Panc1 (cell line): ENCODE data around the gene ERFL. TPM values are rescaled to one million over a fixed set of nuclear protein-coding genes. Genes with fewer than 3 reads are reported as not detected.

Source experiments
- ATAC-seq: fragments of 200-7000 bp; cut with Tn5 transposase; 2 replicates; pipeline ENCODE4 v1.9.1; 2020; ENCODE audit warnings: mild to moderate bottlenecking, moderate library complexity
- BruUV-seq: library from RNA; stranded (reverse); fragments of 400-500 nt; replicated peaks from 2 replicates; lab custom pipeline; 2021; lab: Mats Ljungman, UMichigan
- CTCF ChIA-PET: fragments of 300-600 bp; sonication (Branson Sonifier 250); formaldehyde crosslinking; loops from one replicate; lab custom pipeline; 2022; ENCODE audit warnings: antibody characterized with exemption; lab: Charles Lee
- POLR2A ChIA-PET: fragments of 300-600 bp; sonication (Branson Sonifier 250); formaldehyde crosslinking; loops from one replicate; lab custom pipeline; 2022; ENCODE audit warnings: antibody characterized with exemption; lab: Charles Lee
- DNase-seq: peaks from one replicate; pipeline ENCODE4 v3.0.0-alpha.2; 2010; ENCODE audit warnings: low read depth, low spot score
- H3K27ac ChIP-seq: 2 replicates; pipeline ENCODE4 v1.5.1; 2011; ENCODE audit warnings: mild to moderate bottlenecking, low read length, inconsistent platforms
- H3K27me3 ChIP-seq: fragments of 200-500 bp; sonication (Bioruptor generic); 2 replicates; pipeline ENCODE4 v1.6.0; 2014; ENCODE audit warnings: low read length, inconsistent platforms; ENCODE audit not compliant: control insufficient read depth, insufficient read depth
- H3K36me3 ChIP-seq: fragments of 200-500 bp; sonication (Bioruptor generic); 2 replicates; pipeline ENCODE4 v1.5.1; 2014; ENCODE audit warnings: inconsistent platforms, mild to moderate bottlenecking, low read length, moderate library complexity; ENCODE audit not compliant: control insufficient read depth, insufficient read depth
- H3K4me1 ChIP-seq: 2 replicates; pipeline ENCODE4 v1.5.1; 2011; ENCODE audit warnings: inconsistent platforms, mild to moderate bottlenecking, low read length, moderate library complexity; ENCODE audit not compliant: control insufficient read depth, insufficient read depth
- H3K4me3 ChIP-seq, 2 experiments: 2 replicates each; pipeline ENCODE4 v1.5.1; 2011 to 2012; ENCODE audit warnings: low read depth in 2 of 2, low read length in 2 of 2, mild to moderate bottlenecking in 2 of 2, inconsistent platforms in 1 of 2, moderate library complexity in 1 of 2
- H3K9me3 ChIP-seq: fragments of 200-500 bp; sonication (Bioruptor generic); 2 replicates; pipeline ENCODE4 v1.5.1; 2014; ENCODE audit warnings: low read depth, mild to moderate bottlenecking, inconsistent platforms, low read length, moderate library complexity; ENCODE audit not compliant: control insufficient read depth, insufficient read depth
- POLR2AphosphoS5 ChIP-seq: IDR thresholded peaks from 2 replicates; pipeline ENCODE4 v1.6.1; 2012; ENCODE audit warnings: mild to moderate bottlenecking, low read depth, low read length, moderate library complexity
- SIN3A ChIP-seq: IDR thresholded peaks from 2 replicates; pipeline ENCODE4 v1.6.1; 2012; ENCODE audit warnings: low read depth, mild to moderate bottlenecking, low read length, moderate library complexity, borderline replicate concordance; ENCODE audit not compliant: insufficient read depth
- TCF7L2 ChIP-seq: IDR thresholded peaks from 2 replicates; pipeline ENCODE4 v1.6.1; 2011; ENCODE audit warnings: mild to moderate bottlenecking, low read depth, low read length, inconsistent platforms
- in situ Hi-C: cut with HindIII; loops from 2 replicates; pipeline ENCODE4 v1.10.0; 2016; ENCODE audit warnings: low sequenced_read_pairs, low pct_unique_long_range_greater_than_20kb
- intact Hi-C: fragments of 100-400 bp; cut with micrococcal nuclease; formaldehyde crosslinking; loops from one replicate; pipeline ENCODE4 v1.10.0; 2022; ENCODE audit not compliant: unreplicated experiment
- total RNA-seq: library from RNA; stranded (reverse); gene quantifications from one replicate; pipeline ENCODE4 v1.2.1, GENCODE V29; 2021; ENCODE audit not compliant: unreplicated experiment
- TF ChIP-seq, protein P1 (sequence below), 2 experiments: IDR thresholded peaks; 2 replicates each; pipeline ENCODE4 v1.6.1; 2011 to 2012; ENCODE audit warnings: low read depth in 2 of 2, control low read depth in 1 of 2, low read length in 1 of 2, mild to moderate bottlenecking in 1 of 2, moderate library complexity in 1 of 2; ENCODE audit not compliant: insufficient read depth in 1 of 2
- TF ChIP-seq, protein P2 (sequence below): fragments of 450-650 bp; IDR thresholded peaks from 2 replicates; pipeline ENCODE4 v1.5.1; 2017; ENCODE audit warnings: mild to moderate bottlenecking

The ERFL gene
- total RNA-seq, 1 experiment from 2014 or later = 0.18 TPM

DNA sequence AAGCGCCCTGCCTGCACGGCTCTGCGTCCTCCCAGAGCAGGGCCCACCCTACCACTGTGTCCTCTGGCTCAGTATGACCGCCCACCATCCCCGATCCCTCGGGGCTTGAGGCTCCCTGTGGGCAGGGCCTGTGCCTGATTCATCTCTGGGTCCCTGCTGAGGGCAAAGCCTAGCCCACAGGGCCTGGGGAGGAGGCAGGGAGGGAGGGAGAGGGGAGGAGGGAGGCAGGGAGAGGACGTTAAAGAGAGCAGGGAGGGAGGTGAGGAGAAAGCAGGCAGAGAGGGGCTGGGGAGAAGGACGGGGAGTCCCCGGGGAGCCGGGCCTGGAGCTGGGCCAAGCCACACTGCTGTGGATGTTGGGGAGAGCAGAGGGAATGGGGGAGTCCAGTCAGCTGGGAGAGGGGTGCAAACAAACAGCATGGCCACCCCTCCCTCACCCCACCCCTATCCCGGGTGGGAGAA lies 4.0 kb upstream of the ERFL start:
- BruUV-seq = no TSS peak
- in situ Hi-C loops (no loop called here), intact Hi-C loops (loop anchor here (10.0 kb wide), 1 partner anchor 47 kb away; the partner anchor contains the start of gene ARHGEF1)
- DNase-seq (no peak), ATAC-seq (no peak)
- H3K27ac ChIP-seq = no peak overlapping the region
- POLR2A ChIA-PET = no interaction called here
- peaks cover 3% of the 10 kb centered on the region; the same call in 1 of the 2 replicates for H3K27me3 ChIP-seq
- no peak overlapping the region for H3K4me3 ChIP-seq
- H3K4me1 ChIP-seq = no peaks in the 10 kb centered on the region; the same call in 1 of the 2 replicates
- no peaks in the 10 kb centered on the region for H3K9me3 ChIP-seq
- TF ChIP-seq, protein P1, sequence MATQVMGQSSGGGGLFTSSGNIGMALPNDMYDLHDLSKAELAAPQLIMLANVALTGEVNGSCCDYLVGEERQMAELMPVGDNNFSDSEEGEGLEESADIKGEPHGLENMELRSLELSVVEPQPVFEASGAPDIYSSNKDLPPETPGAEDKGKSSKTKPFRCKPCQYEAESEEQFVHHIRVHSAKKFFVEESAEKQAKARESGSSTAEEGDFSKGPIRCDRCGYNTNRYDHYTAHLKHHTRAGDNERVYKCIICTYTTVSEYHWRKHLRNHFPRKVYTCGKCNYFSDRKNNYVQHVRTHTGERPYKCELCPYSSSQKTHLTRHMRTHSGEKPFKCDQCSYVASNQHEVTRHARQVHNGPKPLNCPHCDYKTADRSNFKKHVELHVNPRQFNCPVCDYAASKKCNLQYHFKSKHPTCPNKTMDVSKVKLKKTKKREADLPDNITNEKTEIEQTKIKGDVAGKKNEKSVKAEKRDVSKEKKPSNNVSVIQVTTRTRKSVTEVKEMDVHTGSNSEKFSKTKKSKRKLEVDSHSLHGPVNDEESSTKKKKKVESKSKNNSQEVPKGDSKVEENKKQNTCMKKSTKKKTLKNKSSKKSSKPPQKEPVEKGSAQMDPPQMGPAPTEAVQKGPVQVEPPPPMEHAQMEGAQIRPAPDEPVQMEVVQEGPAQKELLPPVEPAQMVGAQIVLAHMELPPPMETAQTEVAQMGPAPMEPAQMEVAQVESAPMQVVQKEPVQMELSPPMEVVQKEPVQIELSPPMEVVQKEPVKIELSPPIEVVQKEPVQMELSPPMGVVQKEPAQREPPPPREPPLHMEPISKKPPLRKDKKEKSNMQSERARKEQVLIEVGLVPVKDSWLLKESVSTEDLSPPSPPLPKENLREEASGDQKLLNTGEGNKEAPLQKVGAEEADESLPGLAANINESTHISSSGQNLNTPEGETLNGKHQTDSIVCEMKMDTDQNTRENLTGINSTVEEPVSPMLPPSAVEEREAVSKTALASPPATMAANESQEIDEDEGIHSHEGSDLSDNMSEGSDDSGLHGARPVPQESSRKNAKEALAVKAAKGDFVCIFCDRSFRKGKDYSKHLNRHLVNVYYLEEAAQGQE (IDR thresholded peaks at IDR 0.05; ENCODE audit: insufficient read depth in 1 of 2, low read depth in 2 of 2, low read length in 1 of 2) = no peak
- TF ChIP-seq, protein P2, sequence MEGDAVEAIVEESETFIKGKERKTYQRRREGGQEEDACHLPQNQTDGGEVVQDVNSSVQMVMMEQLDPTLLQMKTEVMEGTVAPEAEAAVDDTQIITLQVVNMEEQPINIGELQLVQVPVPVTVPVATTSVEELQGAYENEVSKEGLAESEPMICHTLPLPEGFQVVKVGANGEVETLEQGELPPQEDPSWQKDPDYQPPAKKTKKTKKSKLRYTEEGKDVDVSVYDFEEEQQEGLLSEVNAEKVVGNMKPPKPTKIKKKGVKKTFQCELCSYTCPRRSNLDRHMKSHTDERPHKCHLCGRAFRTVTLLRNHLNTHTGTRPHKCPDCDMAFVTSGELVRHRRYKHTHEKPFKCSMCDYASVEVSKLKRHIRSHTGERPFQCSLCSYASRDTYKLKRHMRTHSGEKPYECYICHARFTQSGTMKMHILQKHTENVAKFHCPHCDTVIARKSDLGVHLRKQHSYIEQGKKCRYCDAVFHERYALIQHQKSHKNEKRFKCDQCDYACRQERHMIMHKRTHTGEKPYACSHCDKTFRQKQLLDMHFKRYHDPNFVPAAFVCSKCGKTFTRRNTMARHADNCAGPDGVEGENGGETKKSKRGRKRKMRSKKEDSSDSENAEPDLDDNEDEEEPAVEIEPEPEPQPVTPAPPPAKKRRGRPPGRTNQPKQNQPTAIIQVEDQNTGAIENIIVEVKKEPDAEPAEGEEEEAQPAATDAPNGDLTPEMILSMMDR = no peak
- TF ChIP-seq TCF7L2 (no peak), POLR2AphosphoS5 (no peak), SIN3A (no peak)
- H3K36me3 ChIP-seq = no peaks in the 10 kb centered on the region
- CTCF ChIA-PET = no interaction called here

DNA sequence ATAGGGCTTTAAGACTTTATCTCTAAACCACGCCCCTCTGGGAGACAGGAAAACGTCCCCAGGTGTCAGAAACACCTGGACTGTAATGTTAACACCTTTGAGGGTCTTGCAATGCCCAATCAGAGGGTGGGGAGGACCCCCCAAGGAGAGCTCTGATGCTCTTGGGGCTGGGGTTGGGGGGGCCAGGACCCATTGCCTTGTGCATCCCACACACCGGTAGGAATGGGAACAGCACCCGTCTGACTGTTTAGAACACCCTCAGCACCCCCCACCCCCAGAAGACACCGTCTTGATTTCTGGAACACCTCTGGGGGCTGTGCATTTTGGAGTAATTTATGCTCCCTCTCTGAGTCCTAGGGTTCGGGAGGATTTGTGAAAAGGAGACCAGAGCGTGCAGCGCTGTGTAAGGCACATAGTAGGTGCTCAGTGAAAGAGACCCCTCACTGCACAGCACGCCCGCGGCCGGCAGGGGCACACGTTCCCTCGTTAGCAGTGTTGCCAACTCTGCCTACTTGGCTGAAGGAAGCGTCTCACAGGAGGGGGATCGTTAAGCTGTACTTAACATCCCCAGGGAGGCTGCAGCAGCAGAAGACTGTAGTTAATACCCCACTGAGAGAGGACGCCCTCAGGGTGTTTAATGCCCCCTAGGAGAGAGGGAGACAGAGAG lies 2.8 kb upstream of the ERFL start:
- POLR2A ChIA-PET = no interaction called here
- no TSS peak for BruUV-seq
- Histone ChIP-seq H3K4me1 (no peaks in the 10 kb centered on the region; the same call in 1 of the 2 replicates), H3K9me3 (no peaks in the 10 kb centered on the region), H3K27ac (no peak overlapping the region), H3K36me3 (no peaks in the 10 kb centered on the region), H3K27me3 (peaks cover 3% of the 10 kb centered on the region; the same call in 1 of the 2 replicates), H3K4me3 (no peak overlapping the region)
- intact Hi-C loops (loop anchor here (10.0 kb wide), 1 partner anchor 46 kb away; the partner anchor contains the start of gene ARHGEF1), in situ Hi-C loops (no loop called here)
- ATAC-seq (no peak), DNase-seq (no peak)
- CTCF ChIA-PET = no interaction called here
- TF ChIP-seq, protein P2 = peak; percentile 33
- TF ChIP-seq SIN3A (no peak), POLR2AphosphoS5 (no peak), TCF7L2 (no peak)
- TF ChIP-seq, protein P1 (IDR thresholded peaks at IDR 0.05; ENCODE audit: insufficient read depth in 1 of 2, low read depth in 2 of 2, low read length in 1 of 2) = no peak
